Upper lobe of left lung (tissue), 6 donors: ENCODE measurements around the gene HNF1A. TPM values are rescaled to one million over a fixed set of nuclear protein-coding genes. Genes with fewer than 3 reads are reported as not detected.

ENCODE experiments used
- ATAC-seq, 2 donors: fragments of 200-7000 bp; cut with Tn5 transposase; one replicate each; pipeline ENCODE4 v1.9.1; 2022; ENCODE audit warnings: mild to moderate bottlenecking in 2 of 2, moderate library complexity in 2 of 2; ENCODE audit not compliant: low FRiP score in 2 of 2
- DNase-seq, 2 donors: peaks; one replicate each; pipeline ENCODE4 v3.0.0-alpha.2; 2019 to 2020
- H3K27ac ChIP-seq, 4 donors: fragments of 200-600 bp; sonication (generic); one replicate each; pipeline ENCODE4 v1.5.1; 2016 to 2019
- H3K27me3 ChIP-seq, 4 donors: fragments of 200-600 bp; sonication (generic); one replicate each; pipeline ENCODE4 v1.5.1; 2017 to 2019
- H3K36me3 ChIP-seq, 4 donors: fragments of 200-600 bp; sonication (generic); one replicate each; pipeline ENCODE4 v1.5.1; 2016 to 2019
- H3K4me1 ChIP-seq, 4 donors: fragments of 200-600 bp; sonication (generic); one replicate each; pipeline ENCODE4 v1.5.1; 2018 to 2019
- H3K4me3 ChIP-seq, 4 donors: fragments of 200-600 bp; sonication (generic); one replicate each; pipeline ENCODE4 v1.5.1; 2017 to 2019; ENCODE audit warnings: mild to moderate bottlenecking in 2 of 4, moderate library complexity in 1 of 4
- H3K9me3 ChIP-seq, 4 donors: fragments of 200-600 bp; sonication (generic); one replicate each; pipeline ENCODE4 v1.5.1; 2018 to 2019
- EP300 ChIP-seq, 4 donors: sonication (generic); formaldehyde crosslinking; IDR thresholded peaks; one replicate each; pipeline ENCODE4 v1.5.1; 2017; ENCODE audit warnings: antibody characterized with exemption in 4 of 4, control low read depth in 2 of 4
- POLR2A ChIP-seq, 4 donors: fragments of 450-650 bp; IDR thresholded peaks; one replicate each; pipeline ENCODE4 v1.5.1; 2016 to 2017; ENCODE audit warnings: antibody characterized with exemption in 4 of 4, mild to moderate bottlenecking in 2 of 4
- POLR2AphosphoS5 ChIP-seq, 2 donors: sonication (generic); formaldehyde crosslinking; IDR thresholded peaks; one replicate each; pipeline ENCODE4 v1.5.1; 2017; ENCODE audit warnings: antibody characterized with exemption in 2 of 2
- WGBS, 2 donors: methylation state at CpG; one replicate each; pipeline ENCODE4 v1.1.5; 2017 to 2018; 5-methylcytosine and 5-hydroxymethylcytosine counted together
- total RNA-seq, 6 donors: library from RNA; depleted of rRNA in 4 of 6; stranded (reverse); fragments of >200 nt in 4 of 6; gene quantifications; one replicate each; pipeline versions ENCODE4 v1.1.0 to v1.2.1, GENCODE V29; 2016 to 2021
- TF ChIP-seq, protein P1 (sequence below), 6 experiments: fragments of 450-650 bp in 4 of 6; fragments of 200-600 bp in 2 of 6; sonication (generic) in 2 of 6; IDR thresholded peaks; one replicate each; pipeline ENCODE4 v1.5.1; 2016 to 2019; ENCODE audit warnings: antibody characterized with exemption in 6 of 6
- donor health status: DM: no; HTN: no; CAD: no; lungs with moderate emphysema.
- donor health status: DM: no; HTN: yes; CAD: no; lungs with severe emphysema.

HNF1A gene
- total RNA-seq, 6 donors from 2014 or later = 0.24 to 0.30 TPM; not detected in 4

DNA sequence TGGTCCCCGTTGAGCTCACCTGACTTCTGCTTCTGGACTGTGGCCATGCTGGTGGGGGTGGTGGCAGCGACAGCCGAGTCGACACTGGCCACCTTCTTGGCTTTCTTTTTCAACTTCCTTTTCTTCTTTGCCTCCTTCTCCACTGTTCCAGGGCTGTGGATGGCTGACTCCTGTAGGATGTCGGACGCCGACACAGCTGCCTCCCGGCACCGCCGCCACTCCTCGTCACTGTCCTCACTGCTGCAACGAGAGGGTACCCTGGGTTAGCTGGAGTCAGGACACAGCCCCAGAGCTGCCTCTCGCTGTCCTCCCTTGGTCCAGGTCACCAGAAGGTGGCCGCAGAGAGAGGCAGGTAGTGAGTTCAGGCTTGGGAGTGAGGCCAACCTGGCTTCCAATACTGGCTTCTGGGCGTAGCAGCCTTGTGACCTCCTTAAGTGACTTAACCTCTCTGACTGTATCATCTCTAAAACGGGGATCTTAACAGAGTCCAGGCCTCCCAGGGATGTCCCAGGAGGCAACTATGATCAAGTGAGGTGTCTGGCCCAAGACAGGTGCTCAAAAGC lies 26.0 kb downstream of the HNF1A start:
- no peak for ATAC-seq

DNA sequence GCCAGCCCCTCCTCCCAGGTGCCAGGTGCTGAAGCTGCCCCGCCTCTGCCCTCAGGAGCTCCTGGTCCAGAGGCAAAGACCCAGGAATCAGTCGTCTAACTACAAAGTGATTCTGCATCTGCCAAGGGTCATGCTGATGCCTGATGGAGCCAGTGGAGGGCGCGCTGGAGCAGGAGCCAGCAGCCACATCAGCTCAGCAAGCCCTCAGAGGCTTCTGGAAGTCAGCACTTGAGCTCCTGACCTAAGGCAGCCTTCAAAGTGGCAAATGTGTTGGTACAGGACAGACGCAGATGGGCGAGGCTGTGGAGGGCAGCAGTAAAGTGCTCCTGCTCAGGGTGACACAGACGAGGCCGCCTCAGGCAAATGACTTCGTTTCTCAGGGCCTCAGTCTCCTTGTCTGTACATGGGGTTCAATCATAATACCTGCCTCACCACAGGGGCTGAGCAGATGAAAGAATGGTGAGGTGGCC lies 27.0 kb downstream of the HNF1A start:
- peak; percentile 58 to 76 for DNase-seq
- 70 to 71% methylated on average over 5 to 8 of the region's 9 CpGs for WGBS, 2 donors
- H3K27ac ChIP-seq = no peak overlapping the region
- no peaks in the 10 kb centered on the region for H3K9me3 ChIP-seq
- peaks cover 15 to 89% (median 67%) of the 10 kb centered on the region in 4 donors for H3K36me3 ChIP-seq
- peak in 1 of 2 donors; percentile 50 for ATAC-seq
- no peaks in the 10 kb centered on the region for H3K4me1 ChIP-seq
- no peaks in the 10 kb centered on the region for H3K27me3 ChIP-seq
- TF ChIP-seq EP300 (IDR thresholded peaks at IDR 0.05) (no peak), POLR2AphosphoS5 (IDR thresholded peaks at IDR 0.05) (no peak)
- TF ChIP-seq, protein P1, sequence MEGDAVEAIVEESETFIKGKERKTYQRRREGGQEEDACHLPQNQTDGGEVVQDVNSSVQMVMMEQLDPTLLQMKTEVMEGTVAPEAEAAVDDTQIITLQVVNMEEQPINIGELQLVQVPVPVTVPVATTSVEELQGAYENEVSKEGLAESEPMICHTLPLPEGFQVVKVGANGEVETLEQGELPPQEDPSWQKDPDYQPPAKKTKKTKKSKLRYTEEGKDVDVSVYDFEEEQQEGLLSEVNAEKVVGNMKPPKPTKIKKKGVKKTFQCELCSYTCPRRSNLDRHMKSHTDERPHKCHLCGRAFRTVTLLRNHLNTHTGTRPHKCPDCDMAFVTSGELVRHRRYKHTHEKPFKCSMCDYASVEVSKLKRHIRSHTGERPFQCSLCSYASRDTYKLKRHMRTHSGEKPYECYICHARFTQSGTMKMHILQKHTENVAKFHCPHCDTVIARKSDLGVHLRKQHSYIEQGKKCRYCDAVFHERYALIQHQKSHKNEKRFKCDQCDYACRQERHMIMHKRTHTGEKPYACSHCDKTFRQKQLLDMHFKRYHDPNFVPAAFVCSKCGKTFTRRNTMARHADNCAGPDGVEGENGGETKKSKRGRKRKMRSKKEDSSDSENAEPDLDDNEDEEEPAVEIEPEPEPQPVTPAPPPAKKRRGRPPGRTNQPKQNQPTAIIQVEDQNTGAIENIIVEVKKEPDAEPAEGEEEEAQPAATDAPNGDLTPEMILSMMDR (IDR thresholded peaks at IDR 0.05) = peak in 4 of 6 experiments; percentile 15 to 51 (median 36)
- H3K4me3 ChIP-seq = no peak overlapping the region

More for the DNA sequence above, 26.0 kb downstream of the HNF1A start:
- H3K27ac ChIP-seq = no peak overlapping the region
- H3K9me3 ChIP-seq = no peaks in the 10 kb centered on the region
- H3K4me1 ChIP-seq = peaks cover 0 to 5% (median 0%) of the 10 kb centered on the region in 4 donors
- 91 to 96% methylated on average over 14 to 16 of the region's 16 CpGs for WGBS, 2 donors
- H3K27me3 ChIP-seq = no peaks in the 10 kb centered on the region
- DNase-seq = peak in 1 of 2 donors; percentile 57
- TF ChIP-seq POLR2A (IDR thresholded peaks at IDR 0.05) (no peak), POLR2AphosphoS5 (IDR thresholded peaks at IDR 0.05) (no peak), EP300 (IDR thresholded peaks at IDR 0.05) (no peak)
- TF ChIP-seq, protein P1 (IDR thresholded peaks at IDR 0.05) = no peak
- no peak overlapping the region for H3K4me3 ChIP-seq
- peaks cover 7 to 79% (median 56%) of the 10 kb centered on the region in 4 donors for H3K36me3 ChIP-seq

DNA sequence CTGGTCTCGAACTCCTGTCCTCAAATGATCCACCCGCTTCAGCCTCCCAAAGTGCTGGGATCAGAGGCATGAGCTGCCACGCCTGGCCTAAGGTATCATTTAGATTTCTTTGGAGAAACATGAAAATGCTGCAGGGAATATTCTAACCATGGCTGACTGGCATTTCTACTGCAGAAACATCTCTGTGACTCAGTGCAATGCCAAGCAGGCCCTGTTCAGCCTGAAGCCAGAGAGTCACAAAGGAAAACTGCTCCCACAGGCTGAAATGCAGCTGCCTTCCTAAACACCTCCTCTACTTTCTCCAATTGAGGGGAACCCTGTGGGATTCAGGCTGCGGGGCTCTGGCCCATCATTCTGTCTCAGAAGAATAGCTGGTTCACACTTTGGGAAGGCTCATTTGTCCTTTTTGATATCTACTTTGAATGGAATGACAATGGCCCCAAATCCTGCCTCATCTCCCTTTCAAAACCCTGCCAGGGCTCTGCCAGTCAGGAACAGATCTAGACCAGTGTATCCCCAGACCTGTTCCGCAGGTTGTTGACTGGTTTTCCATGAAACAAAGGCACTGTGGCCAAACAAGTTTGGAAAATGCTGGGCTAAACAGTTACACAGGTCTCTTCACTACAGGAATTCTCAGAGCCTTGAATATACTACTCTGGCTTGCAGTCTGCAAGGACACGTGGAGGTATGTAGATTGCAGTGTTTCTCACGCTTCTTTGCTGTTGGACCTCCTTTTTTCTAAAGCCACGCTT lies 30.2 kb downstream of the HNF1A start:
- TF ChIP-seq EP300 (IDR thresholded peaks at IDR 0.05) = no peak
- TF ChIP-seq, protein P1 (IDR thresholded peaks at IDR 0.05) = no peak
- TF ChIP-seq POLR2A (IDR thresholded peaks at IDR 0.05) = no peak
- TF ChIP-seq POLR2AphosphoS5 (IDR thresholded peaks at IDR 0.05) = no peak
- Histone ChIP-seq H3K27ac (no peak overlapping the region), H3K27me3 (no peaks in the 10 kb centered on the region), H3K9me3 (no peaks in the 10 kb centered on the region), H3K36me3 (peaks cover 15 to 91% (median 65%) of the 10 kb centered on the region in 4 donors), H3K4me3 (no peak overlapping the region), H3K4me1 (no peaks in the 10 kb centered on the region)
- WGBS, 2 donors = 94 to 99% methylated on average over 8 of the region's 8 CpGs
- no peak for DNase-seq
- no peak for ATAC-seq

DNA sequence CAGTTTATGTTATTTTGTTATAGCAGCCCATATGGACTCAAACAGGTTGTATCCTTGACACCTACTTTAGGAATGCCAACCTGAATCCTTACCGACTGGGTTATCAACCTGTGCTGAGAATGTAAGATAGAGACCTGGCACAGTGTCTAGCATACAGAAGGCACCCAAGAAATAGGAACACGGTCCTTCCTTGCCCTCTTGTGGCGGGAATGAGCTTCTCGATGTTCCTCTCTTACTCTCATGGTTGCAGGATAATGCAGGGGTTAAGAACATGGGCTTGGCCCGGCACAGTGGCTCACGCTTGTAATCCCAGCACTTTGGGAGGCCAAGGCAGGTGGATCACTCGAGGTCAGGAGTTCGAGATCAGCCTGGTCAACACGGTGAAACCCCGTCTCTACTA lies 31.4 kb downstream of the HNF1A start:
- no peak overlapping the region for H3K4me3 ChIP-seq
- no peak for TF ChIP-seq POLR2A (IDR thresholded peaks at IDR 0.05)
- TF ChIP-seq, protein P1 (IDR thresholded peaks at IDR 0.05) = peak in 3 of 6 experiments; percentile 21 to 47 (median 29)
- no peak for ATAC-seq
- no peak for DNase-seq
- H3K9me3 ChIP-seq = no peaks in the 10 kb centered on the region
- peaks cover 11 to 79% (median 53%) of the 10 kb centered on the region in 4 donors for H3K36me3 ChIP-seq
- no peak overlapping the region for H3K27ac ChIP-seq
- no peaks in the 10 kb centered on the region for H3K4me1 ChIP-seq
- no peaks in the 10 kb centered on the region for H3K27me3 ChIP-seq
- 64 to 76% methylated on average over 10 of the region's 10 CpGs for WGBS, 2 donors
